ENCODE measurements around the gene UBXN7. TPM values are rescaled to one million over a fixed set of nuclear protein-coding genes. Genes with fewer than 3 reads are reported as not detected.
"Not testable (repeated sequence)": the region's sequence is repeated elsewhere in the genome, so short reads cannot be mapped to it uniquely, and the experiment has no call there.

UBXN7 gene, protein sequence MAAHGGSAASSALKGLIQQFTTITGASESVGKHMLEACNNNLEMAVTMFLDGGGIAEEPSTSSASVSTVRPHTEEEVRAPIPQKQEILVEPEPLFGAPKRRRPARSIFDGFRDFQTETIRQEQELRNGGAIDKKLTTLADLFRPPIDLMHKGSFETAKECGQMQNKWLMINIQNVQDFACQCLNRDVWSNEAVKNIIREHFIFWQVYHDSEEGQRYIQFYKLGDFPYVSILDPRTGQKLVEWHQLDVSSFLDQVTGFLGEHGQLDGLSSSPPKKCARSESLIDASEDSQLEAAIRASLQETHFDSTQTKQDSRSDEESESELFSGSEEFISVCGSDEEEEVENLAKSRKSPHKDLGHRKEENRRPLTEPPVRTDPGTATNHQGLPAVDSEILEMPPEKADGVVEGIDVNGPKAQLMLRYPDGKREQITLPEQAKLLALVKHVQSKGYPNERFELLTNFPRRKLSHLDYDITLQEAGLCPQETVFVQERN
- total RNA-seq, result 6.8 and 7.9 TPM in 2 replicates

DNA sequence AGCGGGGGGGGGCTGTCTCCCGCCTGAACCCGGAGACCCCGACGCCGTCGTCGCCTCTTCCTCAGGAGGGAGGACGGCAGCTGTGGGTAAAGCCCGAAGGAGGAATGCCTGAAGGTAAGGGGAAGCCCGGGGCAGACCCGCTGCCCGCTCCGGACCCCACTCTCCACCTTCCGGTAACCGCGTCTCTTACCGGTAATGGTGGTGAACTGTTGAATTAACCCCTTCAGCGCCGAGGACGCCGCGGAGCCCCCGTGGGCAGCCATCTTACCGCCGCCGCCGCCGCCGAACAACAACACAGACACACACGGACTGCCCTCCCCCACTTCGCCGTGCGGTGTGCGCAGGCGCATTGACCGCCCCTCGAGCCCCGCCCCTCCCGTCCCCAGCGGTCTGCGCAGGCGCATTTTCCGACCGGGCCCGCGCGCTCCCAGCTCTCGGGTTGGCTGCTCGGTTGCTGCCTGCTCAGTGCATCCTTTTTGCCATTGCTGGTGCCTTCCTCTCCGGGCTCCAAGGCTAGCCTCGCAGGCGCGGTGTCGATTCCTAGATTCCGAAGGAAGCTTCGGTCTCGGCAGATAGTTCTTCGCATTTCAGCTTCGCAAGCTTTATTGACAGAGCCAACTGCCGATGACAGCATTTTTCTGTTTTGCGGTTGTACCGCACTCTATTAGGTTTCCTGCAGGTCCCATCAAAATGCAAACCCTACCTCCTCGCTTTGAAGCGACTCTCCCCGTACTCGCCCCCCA is at the start of gene UBXN7:
Gene UBXN7, minus strand, starts transcription at position 291 of the 743 bp plus-strand sequence. Its CDS starts 28 bp downstream, at position 263.
- DNase-seq (ENCODE audit: low read depth), result peak; percentile 36
- peak within 1 kb of the TSS; percentile 98 for H3K4me3 ChIP-seq (ENCODE audit: low read depth, low read length)
- TF ChIP-seq, protein P1, sequence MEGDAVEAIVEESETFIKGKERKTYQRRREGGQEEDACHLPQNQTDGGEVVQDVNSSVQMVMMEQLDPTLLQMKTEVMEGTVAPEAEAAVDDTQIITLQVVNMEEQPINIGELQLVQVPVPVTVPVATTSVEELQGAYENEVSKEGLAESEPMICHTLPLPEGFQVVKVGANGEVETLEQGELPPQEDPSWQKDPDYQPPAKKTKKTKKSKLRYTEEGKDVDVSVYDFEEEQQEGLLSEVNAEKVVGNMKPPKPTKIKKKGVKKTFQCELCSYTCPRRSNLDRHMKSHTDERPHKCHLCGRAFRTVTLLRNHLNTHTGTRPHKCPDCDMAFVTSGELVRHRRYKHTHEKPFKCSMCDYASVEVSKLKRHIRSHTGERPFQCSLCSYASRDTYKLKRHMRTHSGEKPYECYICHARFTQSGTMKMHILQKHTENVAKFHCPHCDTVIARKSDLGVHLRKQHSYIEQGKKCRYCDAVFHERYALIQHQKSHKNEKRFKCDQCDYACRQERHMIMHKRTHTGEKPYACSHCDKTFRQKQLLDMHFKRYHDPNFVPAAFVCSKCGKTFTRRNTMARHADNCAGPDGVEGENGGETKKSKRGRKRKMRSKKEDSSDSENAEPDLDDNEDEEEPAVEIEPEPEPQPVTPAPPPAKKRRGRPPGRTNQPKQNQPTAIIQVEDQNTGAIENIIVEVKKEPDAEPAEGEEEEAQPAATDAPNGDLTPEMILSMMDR (conservative IDR thresholded peaks at IDR 0.05; ENCODE audit: low read depth, low read length), result no peak

DNA sequence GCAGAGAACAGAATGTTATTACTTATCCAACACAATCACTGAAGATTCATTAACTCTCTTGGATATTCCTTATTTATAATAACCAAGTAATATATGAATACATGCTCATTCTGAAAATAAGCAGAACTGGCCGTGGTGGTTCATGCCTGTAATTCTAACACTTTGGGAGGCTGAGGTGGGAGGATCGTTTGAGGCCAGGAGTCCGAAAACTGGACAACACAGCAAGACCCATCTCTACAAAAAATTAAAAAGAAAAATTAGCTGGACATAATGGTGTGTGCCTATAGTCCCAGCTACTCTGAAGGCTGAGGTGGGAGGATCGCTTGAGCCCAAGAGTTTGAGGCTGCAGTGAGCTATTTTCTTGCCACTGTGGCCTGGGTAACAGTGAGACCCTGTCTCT is 45.5 kb upstream of the UBXN7 start:
- no peak for DNase-seq (ENCODE audit: low read depth)
- TF ChIP-seq, protein P1 (conservative IDR thresholded peaks at IDR 0.05; ENCODE audit: low read depth, low read length), result no peak
- H3K4me3 ChIP-seq (ENCODE audit: low read depth, low read length), result no peak overlapping the region

DNA sequence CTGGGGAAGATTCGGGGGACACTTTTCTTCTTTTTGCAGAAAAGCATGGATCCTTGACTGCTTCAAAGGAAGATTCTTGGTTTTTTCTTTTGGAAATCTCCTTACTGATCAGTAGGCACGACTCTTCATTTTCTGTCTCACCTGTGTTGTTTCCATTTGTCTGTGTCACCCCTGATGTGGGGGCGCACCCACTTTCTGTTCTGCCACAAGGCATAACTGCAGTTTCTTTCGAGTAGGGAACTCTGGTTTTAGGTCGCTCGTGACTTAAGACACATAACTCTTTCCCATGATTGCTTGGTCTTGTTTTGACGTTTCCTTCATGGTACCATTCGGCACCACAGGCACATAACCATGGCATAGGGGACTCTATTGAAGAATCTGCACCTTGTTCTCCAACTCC is 40.1 kb upstream of the UBXN7 start:
- no peak for DNase-seq (ENCODE audit: low read depth)
- TF ChIP-seq, protein P1 (conservative IDR thresholded peaks at IDR 0.05; ENCODE audit: low read depth, low read length), result no peak
- H3K4me3 ChIP-seq (ENCODE audit: low read depth, low read length), result no peak overlapping the region

DNA sequence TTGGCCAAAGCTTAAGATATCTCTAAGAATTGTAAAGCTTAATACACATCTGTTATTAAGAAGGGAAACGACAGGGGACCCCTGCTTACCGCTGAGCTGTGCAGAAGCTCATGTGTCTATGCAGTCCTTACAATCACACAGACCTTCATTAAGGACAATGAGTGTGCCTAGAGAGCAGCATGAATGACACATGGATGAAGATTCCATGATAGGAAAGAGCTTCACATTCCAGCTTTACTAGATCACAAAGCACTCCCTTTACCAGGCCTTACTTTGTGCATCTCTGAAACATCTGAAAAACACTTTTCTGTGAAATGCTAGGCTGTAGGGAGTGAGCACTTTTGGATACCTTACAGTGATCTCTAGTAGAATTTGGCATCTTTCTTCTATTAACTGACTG is 39.3 kb upstream of the UBXN7 start:
- DNase-seq (ENCODE audit: low read depth), result no peak
- no peak overlapping the region for H3K4me3 ChIP-seq (ENCODE audit: low read depth, low read length)
- TF ChIP-seq, protein P1 (conservative IDR thresholded peaks at IDR 0.05; ENCODE audit: low read depth, low read length), result no peak

DNA sequence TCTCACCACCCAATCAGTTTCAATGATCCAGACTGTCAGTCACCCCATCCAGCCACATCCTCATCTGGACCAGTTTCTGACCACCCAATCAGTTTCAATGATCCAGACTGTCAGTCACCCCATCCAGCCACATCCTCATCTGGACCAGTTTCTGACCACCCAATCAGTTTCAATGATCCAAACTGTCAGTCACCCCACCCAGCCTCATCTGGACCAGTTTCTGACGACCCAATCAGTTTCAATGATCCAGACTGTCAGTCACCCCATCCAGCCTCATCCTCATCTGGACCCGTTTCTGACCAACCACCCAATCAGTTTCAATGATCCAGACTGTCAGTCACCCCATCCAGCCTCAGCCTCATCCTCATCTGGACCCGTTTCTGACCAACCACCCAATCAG is 38.0 kb upstream of the UBXN7 start:
- DNase-seq (ENCODE audit: low read depth); H3K4me3 ChIP-seq (ENCODE audit: low read depth, low read length): not testable (repeated sequence)

DNA sequence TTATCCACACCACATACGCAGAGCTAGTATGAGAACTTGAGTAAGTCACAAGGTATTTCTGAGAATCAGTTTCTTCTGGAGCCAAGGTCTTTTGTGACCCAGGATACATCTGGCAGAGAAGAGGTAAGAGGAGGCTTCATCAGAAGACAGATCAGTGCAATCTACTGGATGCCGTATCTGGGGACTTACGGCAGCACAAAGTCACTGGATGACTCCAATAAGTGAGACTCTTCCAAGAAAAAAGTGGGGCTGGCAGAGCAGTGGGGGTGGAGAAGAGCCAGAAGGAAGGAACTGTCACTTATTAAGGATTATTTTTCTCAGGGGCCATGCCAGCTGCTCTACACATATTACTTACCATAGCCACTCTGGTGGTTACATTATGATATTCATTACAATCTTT is 31.6 kb upstream of the UBXN7 start:
- DNase-seq (ENCODE audit: low read depth), result no peak
- no peak overlapping the region for H3K4me3 ChIP-seq (ENCODE audit: low read depth, low read length)
- TF ChIP-seq, protein P1 (conservative IDR thresholded peaks at IDR 0.05; ENCODE audit: low read depth, low read length), result no peak

DNA sequence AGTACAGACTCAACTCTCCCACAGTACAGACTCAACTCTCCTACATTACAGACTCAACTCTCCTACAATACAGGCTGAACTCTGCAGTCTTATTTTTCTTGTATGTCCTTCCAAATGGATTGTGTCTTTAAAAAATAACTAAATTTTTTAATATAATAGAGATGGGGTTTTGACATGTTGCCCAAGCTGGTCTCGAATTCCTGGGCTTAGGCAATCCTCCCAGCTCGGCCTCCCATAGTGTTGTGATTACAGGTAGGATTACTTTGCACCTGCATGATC is 31.2 kb upstream of the UBXN7 start:
- H3K4me3 ChIP-seq (ENCODE audit: low read depth, low read length), result no peak overlapping the region
- no peak for DNase-seq (ENCODE audit: low read depth)
- TF ChIP-seq, protein P1 (conservative IDR thresholded peaks at IDR 0.05; ENCODE audit: low read depth, low read length), result no peak

DNA sequence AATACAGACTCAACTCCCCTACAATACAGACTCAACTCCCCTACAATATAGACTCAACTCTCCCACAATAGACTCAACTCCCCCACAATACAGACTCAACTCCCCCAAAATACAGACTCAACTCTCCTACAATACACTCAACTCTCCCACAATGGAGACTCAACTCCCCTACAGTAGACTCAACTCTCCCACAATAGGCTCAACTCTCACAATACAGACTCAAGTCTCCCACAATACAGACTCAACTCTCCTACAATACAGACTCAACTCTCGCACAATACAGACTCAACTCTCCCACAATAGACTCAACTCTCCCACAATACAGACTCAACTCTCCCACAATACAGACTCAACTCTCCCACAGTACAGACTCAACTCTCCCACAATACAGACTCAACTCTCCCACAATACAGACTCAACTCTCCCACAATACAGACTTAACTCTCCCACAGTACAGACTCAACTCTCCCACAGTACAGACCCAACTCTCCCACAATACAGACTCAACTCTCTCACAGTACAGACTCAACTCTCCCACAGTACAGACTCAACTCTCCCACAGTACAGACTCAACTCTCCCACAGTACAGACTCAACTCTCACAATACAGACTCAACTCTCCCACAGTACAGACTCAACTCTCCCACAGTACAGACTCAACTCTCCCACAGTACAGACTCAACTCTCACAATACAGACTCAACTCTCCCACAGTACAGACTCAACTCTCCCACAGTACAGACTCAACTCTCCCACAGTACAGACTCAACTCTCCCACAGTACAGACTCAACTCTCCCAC is 30.7 kb upstream of the UBXN7 start:
- not testable (repeated sequence) for H3K4me3 ChIP-seq (ENCODE audit: low read depth, low read length); DNase-seq (ENCODE audit: low read depth)
